GM18868 (cell line): ENCODE results near the gene ANKRD1.

Experiments
- ATAC-seq: cut with Tn5 transposase; IDR thresholded peaks from one replicate; pipeline ENCODE4 v1.9.1; 2021; ENCODE audit warnings: mild to moderate bottlenecking, moderate library complexity; ENCODE audit not compliant: unreplicated experiment

Gene ANKRD1

DNA sequence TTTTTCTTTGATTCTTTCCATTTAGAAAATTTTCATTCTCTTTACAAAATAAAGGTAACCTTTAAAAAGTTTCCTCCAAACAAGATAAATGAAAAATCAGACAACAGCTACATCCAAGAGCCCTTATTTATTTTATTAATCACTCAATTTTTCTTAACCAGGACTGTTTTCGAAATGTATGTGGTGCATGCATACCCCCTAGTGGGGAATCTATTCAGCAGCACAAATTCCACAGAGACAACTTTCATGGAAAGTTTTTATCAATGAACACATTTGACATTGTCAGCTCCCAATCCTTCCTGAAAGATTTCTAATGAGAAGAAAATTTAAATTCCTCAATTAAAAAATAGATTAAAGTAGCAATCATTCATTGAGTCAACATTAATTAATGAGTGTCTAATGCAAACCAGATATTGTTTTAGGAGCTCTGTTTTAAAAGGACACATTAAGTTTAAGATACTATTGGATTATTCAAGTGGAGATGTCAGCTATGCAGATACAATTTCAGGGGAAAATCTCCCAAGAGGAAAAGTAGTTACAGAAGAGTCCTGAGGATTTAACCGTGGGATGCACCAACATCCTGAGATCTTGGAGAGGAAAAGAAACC, 57.9 kb downstream of the ANKRD1 start:
- no peak for ATAC-seq
